HG02759 (cell line): Measurements from ENCODE around the gene FAM107B.
A peak's percentile ranks its signal among the peaks of the same experiment; 100 is the strongest.
"Not testable (repeated sequence)": the region's sequence is repeated elsewhere in the genome, so short reads cannot be mapped to it uniquely, and the experiment has no call there.

ENCODE experiments used
- ATAC-seq: cut with Tn5 transposase; IDR thresholded peaks from one replicate; pipeline ENCODE4 v1.9.1; 2021; ENCODE audit warnings: mild to moderate bottlenecking, moderate library complexity; ENCODE audit not compliant: unreplicated experiment

Gene FAM107B

GRCh38 chr10:14604181-14605142 lies 170.2 kb downstream of the FAM107B start:
- ATAC-seq: peak; percentile 66

- ATAC-seq: peak; percentile 11
Measured at GRCh38 chr10:14603534-14604102, 171.1 kb downstream of the FAM107B start.

- ATAC-seq: no peak
Measured at GRCh38 chr10:14602807-14603533, 171.7 kb downstream of the FAM107B start.

GRCh38 chr10:14601872-14602725 lies 172.6 kb downstream of the FAM107B start:
- peak; percentile 31 for ATAC-seq

- no peak for ATAC-seq
Measured at GRCh38 chr10:14601326-14601725, 173.4 kb downstream of the FAM107B start.

- ATAC-seq: no peak
Measured at GRCh38 chr10:14600065-14600464, 174.6 kb downstream of the FAM107B start.

- no peak for ATAC-seq
Measured at GRCh38 chr10:14598809-14599764, 175.6 kb downstream of the FAM107B start.

- no peak for ATAC-seq
Measured at GRCh38 chr10:14595526-14596182, 179.0 kb downstream of the FAM107B start.

GRCh38 chr10:14594878-14595525 lies 179.7 kb downstream of the FAM107B start:
- ATAC-seq: no peak

GRCh38 chr10:14593806-14594205 lies 180.9 kb downstream of the FAM107B start:
- ATAC-seq: no peak

GRCh38 chr10:14592566-14592965 lies 182.1 kb downstream of the FAM107B start:
- no peak for ATAC-seq

- ATAC-seq: no peak
Measured at GRCh38 chr10:14592026-14592425, 182.7 kb downstream of the FAM107B start.

- ATAC-seq: not testable (repeated sequence)
Measured at GRCh38 chr10:14588938-14589294, 185.8 kb downstream of the FAM107B start.

- ATAC-seq: peak; percentile 84
Measured at GRCh38 chr10:14588084-14588937, 186.4 kb downstream of the FAM107B start.

- ATAC-seq: peak; percentile 3
Measured at GRCh38 chr10:14587540-14588083, 187.1 kb downstream of the FAM107B start.

- no peak for ATAC-seq
Measured at GRCh38 chr10:14586901-14587300, 187.8 kb downstream of the FAM107B start.
